Measurements from ENCODE around the gene ADD1. TPM values are rescaled to one million over a fixed set of nuclear protein-coding genes. Genes with fewer than 3 reads are reported as not detected.
A peak's percentile ranks its signal among the peaks of the same experiment; 100 is the strongest.

ADD1 gene
- total RNA-seq, 1 donor from 2014 or later: 131 TPM

- Histone ChIP-seq H3K4me2 (peak overlapping the region; percentile 92), H4K20me1 (ENCODE audit: low read depth) (peaks cover 41% of the 10 kb centered on the region), H3K79me2 (ENCODE audit: low read depth) (peaks cover 38% of the 10 kb centered on the region), H3K4me1 (peaks cover 15% of the 10 kb centered on the region), H3K4me3 (peak overlapping the region; percentile 92), H3K9me3 (ENCODE audit: low read depth) (no peaks in the 10 kb centered on the region), H3K27ac (no peak overlapping the region), H2AFZ (replicated peaks) (no peak overlapping the region), H3K9ac (no peak overlapping the region), H3K36me3 (no peaks in the 10 kb centered on the region), H3K27me3 (no peaks in the 10 kb centered on the region), H3F3A (ENCODE audit: low read depth) (peaks cover 28% of the 10 kb centered on the region)
- H3K4me3 Mint-ChIP-seq: peak overlapping the region; percentile 92
- DNase-seq (ENCODE audit: low spot score): peak; percentile 75
- no peaks in the 10 kb centered on the region for H3K9me3 Mint-ChIP-seq
- peaks cover 23% of the 10 kb centered on the region for H3K4me1 Mint-ChIP-seq
- peaks cover 16% of the 10 kb centered on the region for H3K27me3 Mint-ChIP-seq (ENCODE audit: insufficient read depth, low read depth)
- peaks cover 12% of the 10 kb centered on the region for H3K36me3 Mint-ChIP-seq
- no peak for TF ChIP-seq EZH2 (IDR thresholded peaks at IDR 0.05)
- no peak for TF ChIP-seq CTCF (IDR thresholded peaks at IDR 0.05)
- no peak for TF ChIP-seq EZH2phosphoT487 (IDR thresholded peaks at IDR 0.05)
- H3K27ac Mint-ChIP-seq: no peak overlapping the region
These were observed 92.4 kb downstream of the ADD1 start for GRCh38 chr4:2935762-2936743.

DNA sequence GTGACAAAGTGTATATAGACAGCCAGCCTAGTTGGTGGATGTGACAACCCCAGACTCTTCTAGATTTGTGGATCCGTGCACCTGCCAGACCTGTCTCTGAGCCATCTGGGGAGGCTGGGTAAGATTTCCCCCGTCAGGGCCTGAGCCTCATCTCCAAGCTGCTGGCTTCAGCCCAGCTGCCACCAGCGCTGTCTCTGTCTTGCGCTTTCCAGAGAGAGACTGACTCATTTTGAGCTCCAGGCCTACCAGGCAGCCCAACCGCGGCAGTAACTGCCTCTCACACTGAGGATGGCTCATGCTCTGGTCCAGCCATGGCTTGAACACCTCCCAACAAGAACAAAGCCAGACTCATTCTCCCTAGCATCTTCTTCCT, 93.1 kb downstream of the ADD1 start:
- Mint-ChIP-seq H3K27me3 (ENCODE audit: insufficient read depth, low read depth) (peaks cover 16% of the 10 kb centered on the region), H3K4me3 (peak overlapping the region; percentile 92), H3K27ac (no peak overlapping the region), H3K36me3 (peaks cover 12% of the 10 kb centered on the region), H3K9me3 (no peaks in the 10 kb centered on the region), H3K4me1 (peaks cover 23% of the 10 kb centered on the region)
- Histone ChIP-seq H3K27me3 (no peaks in the 10 kb centered on the region), H3K9me3 (ENCODE audit: low read depth) (no peaks in the 10 kb centered on the region), H2AFZ (replicated peaks) (no peak overlapping the region), H3K4me1 (peaks cover 15% of the 10 kb centered on the region), H3K4me2 (no peak overlapping the region), H3K79me2 (ENCODE audit: low read depth) (peaks cover 38% of the 10 kb centered on the region), H3K9ac (no peak overlapping the region), H3K4me3 (no peak overlapping the region), H4K20me1 (ENCODE audit: low read depth) (peaks cover 41% of the 10 kb centered on the region), H3K27ac (no peak overlapping the region), H3K36me3 (no peaks in the 10 kb centered on the region), H3F3A (ENCODE audit: low read depth) (peaks cover 28% of the 10 kb centered on the region)
- TF ChIP-seq EZH2 (IDR thresholded peaks at IDR 0.05): no peak
- no peak for TF ChIP-seq EZH2phosphoT487 (IDR thresholded peaks at IDR 0.05)
- TF ChIP-seq CTCF (IDR thresholded peaks at IDR 0.05): no peak
- DNase-seq (ENCODE audit: low spot score): no peak

- Histone ChIP-seq H3K27me3 (no peaks in the 10 kb centered on the region), H2AFZ (replicated peaks) (no peak overlapping the region), H3K27ac (no peak overlapping the region), H3K4me3 (no peak overlapping the region), H3F3A (ENCODE audit: low read depth) (peaks cover 28% of the 10 kb centered on the region), H3K79me2 (ENCODE audit: low read depth) (peaks cover 38% of the 10 kb centered on the region), H3K4me2 (no peak overlapping the region), H3K4me1 (peaks cover 15% of the 10 kb centered on the region), H4K20me1 (ENCODE audit: low read depth) (peaks cover 41% of the 10 kb centered on the region), H3K9ac (no peak overlapping the region), H3K9me3 (ENCODE audit: low read depth) (no peaks in the 10 kb centered on the region), H3K36me3 (no peaks in the 10 kb centered on the region)
- Mint-ChIP-seq H3K4me1 (peaks cover 23% of the 10 kb centered on the region), H3K27me3 (ENCODE audit: insufficient read depth, low read depth) (peaks cover 16% of the 10 kb centered on the region), H3K36me3 (peaks cover 12% of the 10 kb centered on the region), H3K9me3 (no peaks in the 10 kb centered on the region), H3K27ac (no peak overlapping the region), H3K4me3 (peak overlapping the region; percentile 92)
- DNase-seq (ENCODE audit: low spot score): no peak
- TF ChIP-seq CTCF (IDR thresholded peaks at IDR 0.05): no peak
- TF ChIP-seq EZH2 (IDR thresholded peaks at IDR 0.05): no peak
- no peak for TF ChIP-seq EZH2phosphoT487 (IDR thresholded peaks at IDR 0.05)
These were observed 93.7 kb downstream of the ADD1 start for GRCh38 chr4:2937146-2937857.

Measured in neural progenitor cell (in vitro differentiated cells).